C4-2B (cell line): ENCODE data around the gene SLC25A34.

Experiments used
- ZFX ChIP-seq: fragments of 450-650 bp; IDR thresholded peaks from 2 replicates; pipeline ENCODE4 v1.6.1; 2017
- TF ChIP-seq, protein P1 (sequence below): fragments of 450-650 bp; conservative IDR thresholded peaks from 2 replicates; pipeline ENCODE4 v1.5.1; 2017; ENCODE audit warnings: mild to moderate bottlenecking

DNA sequence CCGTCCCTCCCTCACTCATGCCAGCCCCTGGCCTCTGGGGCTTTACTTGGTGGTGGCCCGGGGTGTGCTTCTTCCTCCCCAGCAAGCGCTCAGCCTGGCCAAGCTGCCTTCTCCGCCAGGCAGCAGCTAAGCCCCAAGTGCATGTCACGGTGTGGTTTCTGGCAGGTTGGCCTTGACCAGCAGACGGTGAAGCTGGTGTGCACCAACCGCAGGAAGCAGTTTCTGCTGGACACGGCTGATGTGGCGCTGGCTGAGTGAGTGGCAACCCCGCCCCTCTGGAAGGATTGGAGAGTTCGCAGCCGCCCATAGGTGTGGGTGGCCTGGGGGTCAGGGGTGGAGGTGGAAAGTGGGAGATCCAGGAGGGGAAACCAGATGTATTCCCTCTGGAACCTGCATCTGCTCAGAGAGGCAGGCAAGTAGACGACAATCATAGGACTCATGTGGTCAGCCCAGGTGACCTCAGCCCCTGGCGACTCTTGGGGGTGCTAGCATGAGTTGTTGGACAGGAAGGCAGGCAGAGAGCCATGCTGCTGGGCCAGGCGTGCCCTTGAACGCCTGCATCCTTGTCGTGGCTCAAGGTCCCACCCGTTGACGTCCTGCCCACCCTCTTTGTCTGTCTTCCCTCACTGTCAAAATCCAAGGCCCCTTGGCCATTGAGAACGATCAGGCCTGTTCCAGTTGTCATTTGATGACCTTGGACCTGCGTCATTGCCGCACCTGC lies 7.0 kb upstream of the SLC25A34 start:
- TF ChIP-seq, protein P1, sequence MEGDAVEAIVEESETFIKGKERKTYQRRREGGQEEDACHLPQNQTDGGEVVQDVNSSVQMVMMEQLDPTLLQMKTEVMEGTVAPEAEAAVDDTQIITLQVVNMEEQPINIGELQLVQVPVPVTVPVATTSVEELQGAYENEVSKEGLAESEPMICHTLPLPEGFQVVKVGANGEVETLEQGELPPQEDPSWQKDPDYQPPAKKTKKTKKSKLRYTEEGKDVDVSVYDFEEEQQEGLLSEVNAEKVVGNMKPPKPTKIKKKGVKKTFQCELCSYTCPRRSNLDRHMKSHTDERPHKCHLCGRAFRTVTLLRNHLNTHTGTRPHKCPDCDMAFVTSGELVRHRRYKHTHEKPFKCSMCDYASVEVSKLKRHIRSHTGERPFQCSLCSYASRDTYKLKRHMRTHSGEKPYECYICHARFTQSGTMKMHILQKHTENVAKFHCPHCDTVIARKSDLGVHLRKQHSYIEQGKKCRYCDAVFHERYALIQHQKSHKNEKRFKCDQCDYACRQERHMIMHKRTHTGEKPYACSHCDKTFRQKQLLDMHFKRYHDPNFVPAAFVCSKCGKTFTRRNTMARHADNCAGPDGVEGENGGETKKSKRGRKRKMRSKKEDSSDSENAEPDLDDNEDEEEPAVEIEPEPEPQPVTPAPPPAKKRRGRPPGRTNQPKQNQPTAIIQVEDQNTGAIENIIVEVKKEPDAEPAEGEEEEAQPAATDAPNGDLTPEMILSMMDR, result no peak
- no peak for TF ChIP-seq ZFX
